ENCODE data around the gene PLEKHG4B.
"Not testable (repeated sequence)": the region's sequence is repeated elsewhere in the genome, so short reads cannot be mapped to it uniquely, and the experiment has no call there.

PLEKHG4B gene

GRCh38 chr5:157801-158200, 65.8 kb downstream of the PLEKHG4B start:
- DNase-seq = no peak

GRCh38 chr5:158807-159447, 67.0 kb downstream of the PLEKHG4B start:
- no peak for DNase-seq

GRCh38 chr5:159448-160172, 67.6 kb downstream of the PLEKHG4B start:
- DNase-seq = no peak

- DNase-seq = no peak
Measured at GRCh38 chr5:160173-160510, 68.2 kb downstream of the PLEKHG4B start.

GRCh38 chr5:160921-161802, 69.2 kb downstream of the PLEKHG4B start:
- no peak for DNase-seq

- no peak for DNase-seq
Measured at GRCh38 chr5:161803-162110, 69.8 kb downstream of the PLEKHG4B start.

- DNase-seq = no peak
Measured at GRCh38 chr5:162190-162564, 70.2 kb downstream of the PLEKHG4B start.

- DNase-seq = no peak
Measured at GRCh38 chr5:162565-163337, 70.8 kb downstream of the PLEKHG4B start.

- DNase-seq = no peak
Measured at GRCh38 chr5:163338-163620, 71.3 kb downstream of the PLEKHG4B start.

- no peak for DNase-seq
Measured at GRCh38 chr5:163841-164240, 71.9 kb downstream of the PLEKHG4B start.

- DNase-seq = no peak
Measured at GRCh38 chr5:164244-164643, 72.3 kb downstream of the PLEKHG4B start.

- DNase-seq = not testable (repeated sequence)
Measured at GRCh38 chr5:164783-165182, 72.8 kb downstream of the PLEKHG4B start.

GRCh38 chr5:166441-167372, 74.7 kb downstream of the PLEKHG4B start:
- DNase-seq = no peak

GRCh38 chr5:167511-167910, 75.5 kb downstream of the PLEKHG4B start:
- DNase-seq = no peak

- DNase-seq = no peak
Measured at GRCh38 chr5:167982-168660, 76.2 kb downstream of the PLEKHG4B start.

- DNase-seq = no peak
Measured at GRCh38 chr5:169071-169727, 77.2 kb downstream of the PLEKHG4B start.

- no peak for DNase-seq
Measured at GRCh38 chr5:169728-170094, 77.7 kb downstream of the PLEKHG4B start.

GRCh38 chr5:170971-171800, 79.2 kb downstream of the PLEKHG4B start:
- no peak for DNase-seq

GRCh38 chr5:171801-172331, 79.9 kb downstream of the PLEKHG4B start:
- DNase-seq = no peak

- no peak for DNase-seq
Measured at GRCh38 chr5:172421-172820, 80.5 kb downstream of the PLEKHG4B start.
